SJSA1 (cell line): ENCODE data around the gene ANKRD27. TPM values are rescaled to one million over a fixed set of nuclear protein-coding genes. Genes with fewer than 3 reads are reported as not detected.
A peak's percentile ranks its signal among the peaks of the same experiment; 100 is the strongest.
"Not testable (repeated sequence)": the region's sequence is repeated elsewhere in the genome, so short reads cannot be mapped to it uniquely, and the experiment has no call there.

Experiments
- DNase-seq, 2 experiments: peaks; one replicate each; pipeline ENCODE4 v3.0.0-alpha.2; 2015 to 2020; ENCODE audit warnings: low spot score in 2 of 2, low read depth in 1 of 2
- H3K27ac ChIP-seq: fragments of 250-450 bp; sonication (Bioruptor Pico); 2 replicates; pipeline ENCODE4 v1.5.1; 2020; ENCODE audit warnings: mild to moderate bottlenecking, moderate library complexity
- H3K27me3 ChIP-seq: fragments of 250-450 bp; sonication (Bioruptor Pico); replicated peaks from 2 replicates; pipeline ENCODE4 v1.5.1; 2020; ENCODE audit warnings: mild to moderate bottlenecking, moderate library complexity
- H3K36me3 ChIP-seq: fragments of 250-450 bp; sonication (Bioruptor Pico); 2 replicates; pipeline ENCODE4 v1.5.1; 2020; ENCODE audit warnings: mild to moderate bottlenecking
- H3K4me1 ChIP-seq: fragments of 250-450 bp; sonication (Bioruptor Pico); replicated peaks from 2 replicates; pipeline ENCODE4 v1.6.1; 2021; ENCODE audit warnings: mild to moderate bottlenecking
- H3K4me3 ChIP-seq: fragments of 250-450 bp; sonication (Bioruptor Pico); 2 replicates; pipeline ENCODE4 v1.5.1; 2020; ENCODE audit warnings: mild to moderate bottlenecking
- H3K9me3 ChIP-seq: fragments of 250-450 bp; sonication (Bioruptor Pico); replicated peaks from 2 replicates; pipeline ENCODE4 v1.5.1; 2020; ENCODE audit warnings: mild to moderate bottlenecking
- total RNA-seq: library from RNA; depleted of rRNA; stranded (reverse); fragments of >200 nt; shearing (Covaris generic); gene quantifications from 2 replicates; pipeline ENCODE4 v1.2.3, GENCODE V29; 2014; rRNA removed

The ANKRD27 gene
- total RNA-seq = 22.5 and 26.2 TPM in 2 replicates

DNA sequence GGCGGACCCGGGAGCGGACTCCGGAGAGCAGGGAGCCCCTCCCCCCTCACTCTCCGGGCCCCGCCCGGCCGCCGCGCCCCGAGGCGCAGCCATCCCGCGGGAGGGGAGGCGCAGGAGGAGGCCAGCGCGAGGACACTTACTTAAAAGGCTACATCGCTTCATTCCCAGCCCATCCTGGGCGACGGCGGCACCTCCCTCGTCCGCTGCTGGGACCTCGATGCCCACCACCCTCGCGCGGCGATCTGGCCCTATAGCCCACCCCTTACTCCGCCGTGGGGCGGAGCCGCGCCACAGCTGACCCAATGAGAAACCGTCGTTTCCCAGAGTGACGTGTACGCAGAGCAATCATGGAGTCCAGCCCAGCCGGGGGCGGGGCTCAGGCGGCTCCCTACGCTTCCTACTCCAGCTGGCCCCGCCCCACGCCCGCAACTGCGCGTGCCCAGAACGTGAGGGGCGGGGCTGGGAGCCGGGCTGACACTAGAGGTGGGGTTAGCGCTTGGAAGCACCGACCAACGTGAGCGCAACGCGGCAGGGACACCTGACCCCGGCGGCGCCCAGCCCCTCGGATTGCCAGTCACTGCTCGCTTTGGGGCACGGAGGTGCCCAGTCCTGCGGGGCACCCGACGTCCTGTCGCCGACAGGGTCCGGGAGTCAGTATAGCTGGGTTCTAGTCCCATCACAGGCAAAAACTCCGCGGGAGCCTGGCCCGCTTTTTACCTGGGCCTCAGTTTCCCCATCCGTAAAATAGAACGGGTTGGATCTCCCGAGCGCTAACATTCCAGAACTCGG lies at the start of gene ANKRD27:
ANKRD27 (minus strand) TSS at position 250 of the 789 bp plus-strand sequence. CDS start 16,165 bp downstream, outside the sequence.
- peaks cover 26% of the 10 kb centered on the region for H3K27me3 ChIP-seq
- DNase-seq = peak; percentile 98
- H3K4me3 ChIP-seq = peak within 1 kb of the TSS; percentile 91
- peaks cover 17% of the 10 kb centered on the region for H3K4me1 ChIP-seq
- peaks cover 7% of the 10 kb centered on the region; the same call in 1 of the 2 replicates for H3K36me3 ChIP-seq
- H3K9me3 ChIP-seq = no peaks in the 10 kb centered on the region
- no peak within 1 kb of the TSS for H3K27ac ChIP-seq

DNA sequence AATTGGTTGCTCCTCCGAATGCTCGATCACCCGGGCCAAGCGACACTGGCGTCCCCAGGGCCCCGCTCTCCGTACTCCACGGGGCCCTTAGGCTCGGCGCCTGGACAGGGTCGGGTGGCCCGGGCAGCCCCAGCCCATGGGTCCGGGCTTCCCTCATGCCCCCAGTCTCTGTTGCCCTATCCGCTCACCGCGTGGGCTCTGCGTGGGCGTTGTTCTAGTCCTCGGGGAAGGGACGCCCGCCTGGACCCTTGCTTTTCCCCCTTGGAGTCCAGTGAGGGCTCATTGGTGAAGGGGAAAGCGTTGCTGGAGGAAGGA lies 45.9 kb upstream of the ANKRD27 start:
- H3K4me1 ChIP-seq = no peaks in the 10 kb centered on the region
- no peaks in the 10 kb centered on the region; the same call in 1 of the 2 replicates for H3K9me3 ChIP-seq
- no peaks in the 10 kb centered on the region; the same call in 1 of the 2 replicates for H3K27me3 ChIP-seq
- no peak overlapping the region for H3K27ac ChIP-seq
- H3K4me3 ChIP-seq = no peak overlapping the region
- no peaks in the 10 kb centered on the region for H3K36me3 ChIP-seq
- no peak for DNase-seq

DNA sequence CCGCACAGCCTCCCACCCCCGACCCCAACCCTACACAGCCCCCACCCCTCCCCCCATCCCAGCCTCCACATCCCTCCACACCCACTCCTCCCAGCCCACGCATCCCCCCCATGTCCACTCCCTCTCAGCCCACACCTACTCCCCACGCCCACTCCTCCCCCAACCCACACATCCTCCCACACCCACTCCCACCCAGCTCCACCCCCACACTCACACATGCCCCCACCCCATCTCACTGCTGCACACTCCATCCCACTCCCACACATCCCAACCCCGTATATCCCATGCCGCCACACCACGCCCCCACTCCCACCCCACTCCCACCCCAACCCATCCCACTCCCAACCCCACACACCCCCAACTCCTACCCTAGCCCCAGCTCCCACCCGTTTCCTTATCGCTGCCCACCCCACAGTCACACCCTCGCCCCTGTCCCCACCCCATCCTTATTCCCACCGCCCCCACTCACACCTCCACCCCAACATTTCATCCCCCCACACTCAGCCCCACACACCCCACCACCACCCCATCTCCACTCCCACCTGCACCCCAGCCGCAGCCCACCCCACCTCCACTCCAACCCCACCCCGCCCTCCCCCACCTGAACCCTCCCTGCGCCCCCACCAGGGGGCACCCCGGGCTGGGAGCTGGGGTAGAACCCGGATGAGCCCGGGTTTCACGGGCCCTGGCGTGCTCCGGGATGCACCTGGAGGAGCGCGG lies 45.4 kb upstream of the ANKRD27 start:
- Histone ChIP-seq H3K27me3 (no peaks in the 10 kb centered on the region; the same call in 1 of the 2 replicates), H3K36me3 (no peaks in the 10 kb centered on the region; the same call in 1 of the 2 replicates), H3K4me3 (no peak overlapping the region), H3K27ac (no peak overlapping the region), H3K4me1 (no peaks in the 10 kb centered on the region), H3K9me3 (no peaks in the 10 kb centered on the region; the same call in 1 of the 2 replicates)
- DNase-seq = no peak

DNA sequence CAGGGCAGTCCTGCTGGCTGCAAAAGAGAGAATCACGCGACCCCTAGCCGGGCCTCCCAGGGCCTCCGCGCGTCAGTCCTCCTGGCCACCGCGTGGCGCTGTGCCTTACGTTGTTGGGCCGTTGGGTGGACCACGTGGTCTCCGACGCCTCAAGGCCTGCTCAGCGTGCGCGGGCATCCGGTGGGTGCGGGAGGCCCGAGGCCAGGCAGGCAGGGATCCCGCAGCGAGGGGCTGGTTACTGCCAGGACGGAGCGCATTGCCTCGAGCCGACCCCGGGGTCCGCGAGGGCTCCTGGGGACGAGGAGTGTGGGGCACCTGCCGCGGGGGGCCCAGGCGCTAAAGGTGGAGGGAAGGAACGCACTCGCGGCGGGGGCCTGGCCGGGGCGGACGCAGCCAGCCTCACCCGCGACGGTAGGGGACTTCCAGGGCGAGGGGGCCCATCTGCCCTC lies 44.7 kb upstream of the ANKRD27 start, which contains the start of gene TDRD12:
TDRD12 (plus strand) TSS at position 157 of the 449 bp plus-strand sequence. CDS start 306 bp downstream, outside the sequence.
- no peak within 1 kb of the TSS for H3K27ac ChIP-seq
- H3K4me3 ChIP-seq = no peak within 1 kb of the TSS
- peaks cover 4% of the 10 kb centered on the region for H3K36me3 ChIP-seq
- no peak for DNase-seq
- H3K9me3 ChIP-seq = no peaks in the 10 kb centered on the region
- no peaks in the 10 kb centered on the region; the same call in 1 of the 2 replicates for H3K27me3 ChIP-seq
- no peaks in the 10 kb centered on the region for H3K4me1 ChIP-seq

DNA sequence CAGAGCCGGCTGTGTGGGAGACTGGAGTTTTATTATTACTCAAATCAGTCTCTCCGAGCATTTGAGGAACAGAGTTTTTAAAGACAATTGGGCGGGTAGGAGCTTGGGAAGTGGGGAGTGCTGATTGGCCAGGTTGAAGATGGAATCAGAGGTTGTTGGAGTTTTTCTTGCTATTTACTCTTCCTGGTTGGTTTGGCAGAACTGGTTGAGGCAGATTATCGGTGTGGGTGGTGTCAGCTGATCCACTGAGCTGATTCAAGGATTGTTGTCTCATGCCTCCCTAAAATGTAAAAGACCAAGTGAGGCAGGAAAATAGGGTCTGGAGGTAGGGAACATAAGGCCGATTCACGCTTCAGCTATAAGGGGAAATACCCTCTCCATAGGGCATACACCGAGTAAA lies 43.3 kb upstream of the ANKRD27 start:
- Histone ChIP-seq H3K27ac (no peak overlapping the region), H3K4me3 (no peak overlapping the region), H3K9me3 (no peaks in the 10 kb centered on the region), H3K27me3 (no peaks in the 10 kb centered on the region; the same call in 1 of the 2 replicates), H3K36me3 (peaks cover 9% of the 10 kb centered on the region), H3K4me1 (no peaks in the 10 kb centered on the region)
- no peak for DNase-seq

DNA sequence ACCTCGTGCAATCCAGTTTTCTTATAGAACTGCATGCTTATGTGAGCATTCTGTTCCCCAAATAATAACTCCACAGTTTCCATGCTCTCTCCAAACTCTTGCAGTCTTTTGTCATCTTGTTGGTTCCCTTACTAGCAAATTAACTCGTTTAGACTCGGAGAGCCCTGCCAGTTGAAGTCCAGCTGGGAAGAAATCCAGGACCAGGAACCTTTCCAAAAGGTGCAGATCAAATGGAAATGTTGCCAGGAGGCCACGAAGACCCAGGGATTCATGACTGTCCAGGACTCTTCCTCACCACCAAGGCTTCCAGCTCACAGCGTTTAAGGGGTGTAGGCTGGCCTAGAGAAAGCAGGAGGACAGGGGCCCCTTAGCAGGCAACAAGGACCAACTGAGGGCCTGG lies 42.5 kb upstream of the ANKRD27 start:
- Histone ChIP-seq H3K4me3 (no peak overlapping the region), H3K36me3 (peaks cover 14% of the 10 kb centered on the region), H3K4me1 (no peaks in the 10 kb centered on the region), H3K9me3 (no peaks in the 10 kb centered on the region), H3K27ac (no peak overlapping the region), H3K27me3 (no peaks in the 10 kb centered on the region)
- no peak for DNase-seq

DNA sequence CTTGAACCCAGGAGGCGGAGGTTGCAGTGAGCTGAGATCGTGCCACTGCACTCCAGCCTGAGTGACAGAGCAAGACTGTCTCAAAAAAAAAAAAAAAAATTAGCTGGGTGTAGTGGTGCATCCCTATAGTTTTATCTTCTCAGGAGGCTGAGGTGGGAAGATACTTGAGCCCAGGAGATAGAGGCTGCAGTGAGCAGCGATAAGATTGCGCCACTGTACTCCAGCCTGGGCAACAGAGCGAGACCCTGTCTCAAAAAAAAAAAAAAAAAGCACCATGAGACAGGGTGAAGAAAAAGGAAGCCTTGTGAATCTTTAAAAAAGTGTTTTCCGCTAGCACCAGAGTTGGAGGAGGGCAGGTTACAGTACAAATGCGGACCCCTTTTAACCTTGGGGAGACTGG lies 41.2 kb upstream of the ANKRD27 start:
- not testable (repeated sequence) for H3K9me3 ChIP-seq, H3K27ac ChIP-seq, H3K4me1 ChIP-seq, H3K27me3 ChIP-seq, DNase-seq, H3K4me3 ChIP-seq
- H3K36me3 ChIP-seq = peaks cover 24% of the 10 kb centered on the region

DNA sequence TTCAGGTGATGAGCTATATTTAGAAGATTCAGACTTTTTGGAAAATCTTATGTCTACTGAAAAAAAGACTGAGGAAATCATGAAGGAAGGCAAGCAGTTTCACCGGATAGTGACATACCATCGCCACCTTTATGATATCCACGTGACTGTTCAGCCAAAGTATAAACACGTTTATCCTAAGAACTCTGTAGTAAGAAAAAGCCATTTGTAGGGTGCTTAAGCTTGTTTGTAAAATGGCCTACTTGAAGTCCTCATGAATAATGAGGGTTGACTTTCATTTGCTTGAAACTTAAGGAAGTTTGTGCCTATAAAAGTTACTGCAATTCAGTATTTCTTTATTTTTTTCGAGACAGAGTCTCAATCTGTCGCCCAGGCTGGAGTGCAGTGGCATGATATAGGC lies 36.8 kb upstream of the ANKRD27 start:
- Histone ChIP-seq H3K4me1 (no peaks in the 10 kb centered on the region), H3K36me3 (peaks cover 48% of the 10 kb centered on the region), H3K4me3 (no peak overlapping the region), H3K27me3 (no peaks in the 10 kb centered on the region), H3K27ac (no peak overlapping the region), H3K9me3 (no peaks in the 10 kb centered on the region)
- DNase-seq = no peak

DNA sequence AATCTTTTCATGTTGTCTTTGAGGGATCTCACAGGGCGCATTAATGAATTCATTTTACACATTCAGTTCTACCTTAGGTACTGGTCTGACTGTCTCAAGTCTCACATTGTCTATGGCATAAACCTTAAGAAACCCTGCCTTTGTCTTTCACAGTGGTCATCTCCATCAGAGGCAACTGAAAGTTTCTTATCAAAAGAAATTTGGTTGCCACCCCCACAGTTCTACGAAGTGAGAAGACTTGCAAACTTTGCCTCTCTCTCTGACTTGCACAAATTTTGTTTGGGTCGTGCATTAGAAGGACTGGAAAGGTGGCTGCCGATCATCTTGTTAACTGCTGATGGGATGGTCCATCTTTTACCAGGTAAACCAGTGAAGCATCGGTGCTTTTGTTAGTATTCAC lies 34.1 kb upstream of the ANKRD27 start:
- peaks cover 66% of the 10 kb centered on the region for H3K36me3 ChIP-seq
- DNase-seq = no peak
- peaks cover 6% of the 10 kb centered on the region for H3K9me3 ChIP-seq
- no peak overlapping the region for H3K4me3 ChIP-seq
- H3K4me1 ChIP-seq = no peaks in the 10 kb centered on the region
- no peaks in the 10 kb centered on the region for H3K27me3 ChIP-seq
- H3K27ac ChIP-seq = no peak overlapping the region

DNA sequence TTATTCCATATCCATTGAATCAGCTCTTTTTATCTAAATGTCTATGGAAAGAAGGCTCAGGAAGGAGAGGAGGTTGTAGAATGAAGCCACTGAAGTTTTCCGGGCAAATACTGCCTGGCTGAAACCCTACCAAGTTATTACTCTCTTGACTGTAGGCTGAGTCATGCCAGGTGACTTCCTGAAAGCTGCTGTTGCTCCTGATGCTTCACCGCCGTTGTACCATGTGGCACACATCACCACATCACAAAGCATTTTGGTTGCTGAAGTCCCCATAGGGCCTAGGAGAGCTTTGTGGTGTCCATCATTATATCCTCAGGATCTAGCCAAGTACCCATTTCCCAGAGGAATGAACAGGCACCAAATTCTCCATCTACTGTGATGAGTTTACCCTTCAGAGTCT lies 33.5 kb upstream of the ANKRD27 start:
- no peaks in the 10 kb centered on the region for H3K27me3 ChIP-seq
- no peaks in the 10 kb centered on the region for H3K4me1 ChIP-seq
- peaks cover 70% of the 10 kb centered on the region for H3K36me3 ChIP-seq
- no peak overlapping the region for H3K4me3 ChIP-seq
- H3K27ac ChIP-seq = no peak overlapping the region
- H3K9me3 ChIP-seq = peaks cover 11% of the 10 kb centered on the region
- DNase-seq = no peak

DNA sequence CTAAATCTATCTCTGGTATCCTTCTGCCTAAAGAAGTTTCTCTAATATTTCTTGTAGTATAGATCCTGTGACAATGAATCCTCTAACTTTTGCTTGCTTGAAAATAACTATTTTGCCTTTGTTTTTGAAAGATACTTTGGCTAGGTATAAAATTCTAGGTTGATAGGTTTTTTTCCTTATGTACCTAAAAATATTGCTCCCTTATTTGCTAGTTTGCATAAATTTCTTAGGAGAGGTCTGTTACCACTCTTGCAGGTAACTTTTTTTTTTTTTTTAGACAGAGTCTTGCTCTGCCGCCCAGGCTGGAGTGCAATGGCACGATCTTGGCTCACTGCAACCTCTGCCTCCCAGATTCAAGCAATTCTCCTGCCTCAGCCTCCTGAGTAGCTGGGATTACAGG lies 29.0 kb upstream of the ANKRD27 start:
- Histone ChIP-seq H3K9me3 (peaks cover 16% of the 10 kb centered on the region), H3K36me3 (peaks cover 68% of the 10 kb centered on the region)
- not testable (repeated sequence) for H3K4me1 ChIP-seq, DNase-seq, H3K4me3 ChIP-seq, H3K27me3 ChIP-seq, H3K27ac ChIP-seq

DNA sequence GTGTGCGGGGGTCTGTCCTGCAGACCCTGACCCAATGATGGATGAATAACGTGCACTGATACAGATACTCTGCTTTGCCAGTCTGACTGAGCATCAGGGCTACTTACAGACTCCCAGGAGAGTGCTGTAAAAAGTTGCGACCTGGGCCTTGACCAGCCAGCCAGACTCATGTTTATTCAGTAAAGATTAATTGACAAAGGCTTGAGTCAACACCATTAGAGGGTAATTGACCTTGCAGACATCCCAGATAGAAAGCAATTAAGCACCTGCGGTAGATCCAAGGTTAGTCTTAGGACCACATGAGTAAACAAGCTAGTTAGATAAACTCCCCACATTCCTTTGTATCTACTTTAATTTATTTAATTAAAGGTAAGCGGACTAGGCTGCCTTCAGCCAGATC lies 27.0 kb upstream of the ANKRD27 start:
- Histone ChIP-seq H3K27me3 (no peaks in the 10 kb centered on the region), H3K4me1 (no peaks in the 10 kb centered on the region), H3K9me3 (peaks cover 16% of the 10 kb centered on the region), H3K4me3 (no peak overlapping the region), H3K27ac (no peak overlapping the region), H3K36me3 (peaks cover 75% of the 10 kb centered on the region)
- no peak for DNase-seq

DNA sequence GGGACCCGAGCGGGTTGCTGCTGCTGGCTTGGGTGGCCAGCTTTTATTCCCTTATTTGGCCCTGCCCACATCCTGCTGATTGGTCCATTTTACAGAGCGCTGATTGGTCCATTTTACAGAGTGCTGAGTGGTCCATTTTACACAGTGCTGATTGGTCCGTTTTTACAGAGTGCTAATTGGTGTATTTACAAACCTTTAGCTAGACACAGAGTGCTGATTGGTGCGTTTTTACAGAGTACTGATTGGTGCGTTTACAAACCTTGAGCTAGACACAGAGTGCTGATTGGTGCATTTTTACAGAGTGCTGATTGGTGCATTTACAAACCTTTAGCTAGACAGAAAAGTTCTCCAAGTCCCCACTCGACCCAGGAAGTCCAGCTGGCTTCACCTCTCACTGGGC lies 25.1 kb upstream of the ANKRD27 start:
- not testable (repeated sequence) for H3K27me3 ChIP-seq, H3K4me1 ChIP-seq, H3K4me3 ChIP-seq, H3K27ac ChIP-seq, DNase-seq
- Histone ChIP-seq H3K36me3 (peaks cover 64% of the 10 kb centered on the region), H3K9me3 (peaks cover 16% of the 10 kb centered on the region)

DNA sequence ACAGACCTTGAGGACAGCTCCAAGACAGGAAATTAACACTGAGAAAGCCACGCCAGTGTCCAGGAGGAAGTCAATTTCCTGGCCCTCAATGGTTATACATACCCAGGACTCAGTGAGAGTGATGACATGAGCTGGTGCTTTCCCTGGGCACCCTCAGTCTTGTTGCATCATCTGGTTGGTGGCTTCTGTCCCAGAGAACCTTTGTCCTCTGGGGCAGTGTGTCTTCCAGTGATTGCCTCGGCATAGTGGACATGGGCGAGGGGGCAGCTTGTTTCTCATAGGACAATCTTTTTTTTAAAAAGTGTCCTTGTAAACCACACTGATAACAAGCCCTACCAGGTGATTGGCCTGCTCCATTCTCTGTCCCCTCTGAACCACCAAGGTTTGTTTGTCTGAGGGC lies 21.8 kb upstream of the ANKRD27 start:
- H3K9me3 ChIP-seq, H3K27me3 ChIP-seq, H3K4me3 ChIP-seq, H3K27ac ChIP-seq, DNase-seq: not testable (repeated sequence)
- Histone ChIP-seq H3K36me3 (peaks cover 63% of the 10 kb centered on the region), H3K4me1 (peaks cover 20% of the 10 kb centered on the region)
